ENCODE data around the gene CDC42EP5. TPM values are rescaled to one million over a fixed set of nuclear protein-coding genes. Genes with fewer than 3 reads are reported as not detected.

CDC42EP5 gene
- total and polyA plus RNA-seq, 2 donors (not counting 1 experiment from before 2014, with no cell fraction given) = not detected

DNA sequence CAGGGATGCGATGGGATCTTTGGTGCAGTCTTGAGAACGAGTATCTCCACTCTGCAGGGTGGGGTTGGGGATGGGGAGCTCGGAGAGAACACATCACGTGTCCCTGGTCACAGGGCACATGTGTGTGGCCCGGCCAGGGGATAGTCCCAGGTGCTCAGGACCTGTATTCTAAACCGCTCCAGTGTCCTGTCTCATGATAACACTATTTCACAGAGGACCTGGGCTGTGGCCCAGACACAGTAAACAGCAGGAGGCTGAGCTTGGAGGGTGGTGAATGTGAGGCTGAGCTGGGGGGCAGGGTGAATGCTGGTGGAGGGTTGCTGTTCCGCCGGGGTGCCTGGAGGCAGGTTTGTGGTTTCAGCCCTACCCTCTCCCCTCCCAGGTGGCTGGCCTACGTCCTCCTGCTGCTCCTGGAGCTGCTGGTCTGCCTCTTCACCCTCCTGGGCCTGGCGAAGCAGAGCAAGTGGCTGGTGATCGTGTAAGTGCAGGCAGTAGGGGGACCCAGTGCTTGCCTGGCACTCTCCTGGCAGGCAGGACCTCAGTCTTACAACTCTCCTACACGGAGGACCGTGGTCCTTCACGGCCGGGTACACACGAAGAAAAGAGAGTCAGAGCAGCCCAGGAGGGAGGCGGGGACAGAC, 46.7 kb downstream of the CDC42EP5 start:
- TF ChIP-seq, protein P1, sequence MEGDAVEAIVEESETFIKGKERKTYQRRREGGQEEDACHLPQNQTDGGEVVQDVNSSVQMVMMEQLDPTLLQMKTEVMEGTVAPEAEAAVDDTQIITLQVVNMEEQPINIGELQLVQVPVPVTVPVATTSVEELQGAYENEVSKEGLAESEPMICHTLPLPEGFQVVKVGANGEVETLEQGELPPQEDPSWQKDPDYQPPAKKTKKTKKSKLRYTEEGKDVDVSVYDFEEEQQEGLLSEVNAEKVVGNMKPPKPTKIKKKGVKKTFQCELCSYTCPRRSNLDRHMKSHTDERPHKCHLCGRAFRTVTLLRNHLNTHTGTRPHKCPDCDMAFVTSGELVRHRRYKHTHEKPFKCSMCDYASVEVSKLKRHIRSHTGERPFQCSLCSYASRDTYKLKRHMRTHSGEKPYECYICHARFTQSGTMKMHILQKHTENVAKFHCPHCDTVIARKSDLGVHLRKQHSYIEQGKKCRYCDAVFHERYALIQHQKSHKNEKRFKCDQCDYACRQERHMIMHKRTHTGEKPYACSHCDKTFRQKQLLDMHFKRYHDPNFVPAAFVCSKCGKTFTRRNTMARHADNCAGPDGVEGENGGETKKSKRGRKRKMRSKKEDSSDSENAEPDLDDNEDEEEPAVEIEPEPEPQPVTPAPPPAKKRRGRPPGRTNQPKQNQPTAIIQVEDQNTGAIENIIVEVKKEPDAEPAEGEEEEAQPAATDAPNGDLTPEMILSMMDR (IDR thresholded peaks at IDR 0.05) = no peak
- no peak for TF ChIP-seq EZH2 (IDR thresholded peaks at IDR 0.05; ENCODE audit: borderline replicate concordance, insufficient read depth, low read depth, low read length, poor library complexity, severe bottlenecking)
- no peak overlapping the region for H3K27ac Mint-ChIP-seq
- H3K4me2 ChIP-seq (replicated peaks; ENCODE audit: low read depth, low read length, poor library complexity, severe bottlenecking) = no peak overlapping the region
- DNase-seq = no peak
- H3K36me3 ChIP-seq (replicated peaks in 1 of 2; ENCODE audit: control extremely low read depth in 1 of 2, control insufficient read depth in 1 of 2, extremely low read depth in 1 of 2, insufficient read depth in 2 of 2, low read length in 1 of 2) = no peaks in the 10 kb centered on the region
- peaks cover 0 to 6% (median 0%) of the 10 kb centered on the region in 3 donors for H3K9me3 ChIP-seq (ENCODE audit: control extremely low read depth in 1 of 3, control insufficient read depth in 2 of 3, insufficient read depth in 1 of 3, low read length in 2 of 3)
- H4K20me1 ChIP-seq (ENCODE audit: control insufficient read depth, insufficient read depth, low read length, poor library complexity, severe bottlenecking) = no peaks in the 10 kb centered on the region
- peaks cover 0 to 39% (median 10%) of the 10 kb centered on the region in 4 experiments for H3K27me3 ChIP-seq (replicated peaks in 1 of 4; ENCODE audit: control extremely low read depth in 1 of 4, control insufficient read depth in 3 of 4, insufficient read depth in 4 of 4, low read length in 3 of 4)
- H3K27ac ChIP-seq (ENCODE audit: low read length in 2 of 2) = no peak overlapping the region
- 88% methylated on average over 9 of the region's 17 CpGs for WGBS (ENCODE audit: insufficient coverage)
- H3K4me3 ChIP-seq (ENCODE audit: control extremely low read depth in 1 of 5, extremely low read depth in 1 of 5, insufficient read depth in 1 of 5, low read depth in 2 of 5, low read length in 4 of 5) = no peak overlapping the region
- intact Hi-C loops (cut with micrococcal nuclease) = no loop called here
- no peak overlapping the region for H3K9ac ChIP-seq (ENCODE audit: low read length)
- no peak for ATAC-seq (ENCODE audit: low read depth)
- H2AFZ ChIP-seq (ENCODE audit: insufficient read depth, low read depth, low read length, poor library complexity, severe bottlenecking) = no peak overlapping the region
- no peak overlapping the region for H3K4me3 Mint-ChIP-seq
- peaks cover under 1% of the 10 kb centered on the region for H3K79me2 ChIP-seq (ENCODE audit: control insufficient read depth, insufficient read depth, low read length)
- H3K27me3 Mint-ChIP-seq = peaks cover 29% of the 10 kb centered on the region
- H3K9me3 Mint-ChIP-seq (ENCODE audit: insufficient read depth) = no peaks in the 10 kb centered on the region
- ChIA-PET POLR2A (no interaction called here), CTCF (no interaction called here)
- H3K4me1 Mint-ChIP-seq = peaks cover 6% of the 10 kb centered on the region
- peaks cover 14 to 15% of the 10 kb centered on the region in 2 donors for H3K4me1 ChIP-seq (ENCODE audit: control insufficient read depth in 2 of 2, insufficient read depth in 2 of 2, low read length in 2 of 2)

- Histone ChIP-seq H3K27me3 (replicated peaks in 1 of 4; ENCODE audit: control extremely low read depth in 1 of 4, control insufficient read depth in 3 of 4, insufficient read depth in 4 of 4, low read length in 3 of 4) (peaks cover 0 to 38% (median 12%) of the 10 kb centered on the region in 4 experiments), H3K4me3 (ENCODE audit: control extremely low read depth in 1 of 5, extremely low read depth in 1 of 5, insufficient read depth in 1 of 5, low read depth in 2 of 5, low read length in 4 of 5) (no peak overlapping the region), H3K4me1 (ENCODE audit: control insufficient read depth in 2 of 2, insufficient read depth in 2 of 2, low read length in 2 of 2) (peaks cover 7 to 10% of the 10 kb centered on the region in 2 donors), H2AFZ (ENCODE audit: insufficient read depth, low read depth, low read length, poor library complexity, severe bottlenecking) (no peak overlapping the region), H3K9ac (ENCODE audit: low read length) (no peak overlapping the region), H3K36me3 (replicated peaks in 1 of 2; ENCODE audit: control extremely low read depth in 1 of 2, control insufficient read depth in 1 of 2, extremely low read depth in 1 of 2, insufficient read depth in 2 of 2, low read length in 1 of 2) (no peaks in the 10 kb centered on the region), H3K27ac (ENCODE audit: low read length in 2 of 2) (no peak overlapping the region), H3K79me2 (ENCODE audit: control insufficient read depth, insufficient read depth, low read length) (no peaks in the 10 kb centered on the region), H3K9me3 (ENCODE audit: control extremely low read depth in 1 of 3, control insufficient read depth in 2 of 3, insufficient read depth in 1 of 3, low read length in 2 of 3) (peaks cover 0 to 6% (median 0%) of the 10 kb centered on the region in 3 donors), H4K20me1 (ENCODE audit: control insufficient read depth, insufficient read depth, low read length, poor library complexity, severe bottlenecking) (no peaks in the 10 kb centered on the region), H3K4me2 (replicated peaks; ENCODE audit: low read depth, low read length, poor library complexity, severe bottlenecking) (no peak overlapping the region)
- peaks cover 25% of the 10 kb centered on the region for H3K27me3 Mint-ChIP-seq
- CTCF ChIA-PET = interaction anchor here (0.7 to 0.8 kb wide), 2 partner anchors 13 to 262 kb away, joined by 3 to 4 read pairs; no protein-coding TSS in a partner anchor
- no peak overlapping the region for H3K27ac Mint-ChIP-seq
- no peak for TF ChIP-seq EZH2 (IDR thresholded peaks at IDR 0.05; ENCODE audit: borderline replicate concordance, insufficient read depth, low read depth, low read length, poor library complexity, severe bottlenecking)
- TF ChIP-seq, protein P1 (IDR thresholded peaks at IDR 0.05) = no peak
- no peak for DNase-seq
- intact Hi-C loops (cut with micrococcal nuclease) = no loop called here
- 49% methylated on average over 5 of the region's 5 CpGs for WGBS (ENCODE audit: insufficient coverage)
- ATAC-seq (ENCODE audit: low read depth) = no peak
- POLR2A ChIA-PET = no interaction called here
- no peaks in the 10 kb centered on the region for H3K4me1 Mint-ChIP-seq
- H3K9me3 Mint-ChIP-seq (ENCODE audit: insufficient read depth) = no peaks in the 10 kb centered on the region
- no peak overlapping the region for H3K4me3 Mint-ChIP-seq
Observed at GRCh38 chr19:54425382-54425723, 47.7 kb downstream of the CDC42EP5 start.

Measured in B cell (primary cell).